GM12891 (cell line): Measurements from ENCODE around the gene VAMP4.

ENCODE experiments used
- PAX5 ChIP-seq: IDR thresholded peaks from 2 replicates; pipeline ENCODE4 v1.6.1; 2011; ENCODE audit warnings: low read length, moderate library complexity, mild to moderate bottlenecking; ENCODE audit not compliant: insufficient read depth, severe bottlenecking
- POLR2A ChIP-seq: IDR thresholded peaks from 2 replicates; pipeline ENCODE4 v1.6.1; 2011; ENCODE audit warnings: low read depth, low read length, control low read depth
- POLR2AphosphoS5 ChIP-seq: IDR thresholded peaks from 2 replicates; pipeline ENCODE4 v1.6.1; 2011; ENCODE audit warnings: low read depth, low read length, control low read depth
- POU2F2 ChIP-seq: IDR thresholded peaks from 2 replicates; pipeline ENCODE4 v1.6.1; 2011; ENCODE audit warnings: low read depth, mild to moderate bottlenecking, control low read depth, low read length, moderate library complexity
- TAF1 ChIP-seq: IDR thresholded peaks from 2 replicates; pipeline ENCODE4 v1.6.1; 2011; ENCODE audit warnings: low read depth, low read length, control low read depth

GRCh38 chr1:171788696-171789095 lies 46.8 kb upstream of the VAMP4 start:
- no peak for TF ChIP-seq POLR2AphosphoS5
- no peak for TF ChIP-seq POLR2A
- TF ChIP-seq TAF1, result no peak
- no peak for TF ChIP-seq PAX5
- TF ChIP-seq POU2F2, result no peak
